Endothelial cell of hepatic sinusoid (primary cell): Measurements from ENCODE around the gene DDAH2.
"Not testable (repeated sequence)": the region's sequence is repeated elsewhere in the genome, so short reads cannot be mapped to it uniquely, and the experiment has no call there.

Experiments
- in situ Hi-C: cut with HindIII; loops from 2 replicates; pipeline ENCODE4 v1.10.0; 2017; ENCODE audit warnings: low sequenced_read_pairs

Gene DDAH2

DNA sequence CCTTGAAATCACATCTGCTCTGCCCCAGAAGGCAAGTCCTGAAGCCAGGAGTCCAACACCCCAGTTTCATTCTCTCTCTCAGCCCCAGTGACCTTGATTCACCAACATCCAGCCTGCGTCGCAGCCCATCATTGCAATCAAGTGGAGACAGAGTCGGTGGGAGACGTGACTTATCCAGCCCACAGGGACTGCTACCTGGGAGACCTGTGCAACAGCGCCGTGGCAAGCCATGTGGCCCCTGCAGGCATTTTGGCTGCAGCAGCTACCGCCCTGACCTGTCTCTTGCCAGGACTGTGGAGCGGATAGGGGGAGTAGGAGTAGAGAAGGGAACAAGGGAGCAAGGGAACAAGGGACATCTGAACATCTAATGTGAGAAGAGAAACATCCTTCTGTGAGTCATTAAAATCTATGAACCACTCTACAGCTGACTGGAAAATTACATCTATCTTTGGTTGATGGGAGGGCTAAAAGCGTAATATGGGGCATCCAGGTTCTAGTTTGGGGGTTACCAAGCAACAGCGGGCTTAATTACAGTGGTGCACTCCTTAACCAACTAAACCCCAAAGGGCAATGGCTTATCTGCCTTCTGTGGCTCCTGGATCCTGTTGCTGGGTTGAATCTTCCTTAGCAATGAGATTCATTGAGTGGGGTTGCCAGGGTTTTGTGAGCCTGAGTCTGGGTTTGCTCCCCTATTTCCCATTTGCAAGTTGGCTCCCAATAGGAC, 11.4 kb downstream of the DDAH2 start:
- in situ Hi-C loops, result no loop called here

GRCh38 chr6:31715022-31715958, 13.8 kb downstream of the DDAH2 start, which contains the start of gene LY6G6D:
Gene LY6G6D (plus strand): TSS chr6:31715348. CDS start chr6:31715356, 8 bp downstream.
- in situ Hi-C loops, result no loop called here

DNA sequence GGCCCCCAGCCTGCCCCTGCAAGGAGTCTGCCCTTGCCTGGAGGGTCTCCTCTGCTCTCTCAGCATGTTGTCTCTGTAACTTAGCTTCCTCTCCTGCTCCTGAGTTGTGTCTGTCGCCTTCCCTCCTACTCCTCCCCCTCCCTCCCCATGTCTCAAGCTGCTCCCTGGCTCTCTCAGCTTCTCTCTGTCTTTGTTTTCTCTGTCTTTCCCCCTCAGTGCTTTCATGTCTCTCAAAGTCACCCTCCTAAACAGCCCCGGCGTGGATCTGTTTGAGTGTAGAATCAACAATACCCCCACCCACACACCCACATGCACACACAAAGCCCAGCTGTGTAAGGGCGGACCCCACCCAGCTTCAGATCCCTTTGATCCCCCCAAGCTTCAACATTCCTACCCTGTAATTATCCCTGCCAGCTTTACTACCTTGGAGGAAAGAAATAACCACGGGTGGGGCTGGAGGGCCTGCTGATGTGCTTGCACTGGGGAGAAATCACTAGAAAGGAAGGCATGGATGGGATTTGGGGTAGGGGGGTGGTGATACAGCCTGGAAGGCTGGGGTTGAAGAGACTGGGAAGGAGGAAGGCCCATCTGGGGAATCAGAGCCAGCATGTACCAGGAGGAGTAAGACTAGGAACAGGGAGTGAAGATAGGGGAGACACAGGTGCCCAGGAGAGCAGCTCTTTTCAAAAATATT, 15.0 kb downstream of the DDAH2 start:
- in situ Hi-C loops, result loop anchor here (5.0 kb wide), 1 partner anchor 67 kb away; no protein-coding TSS in a partner anchor

DNA sequence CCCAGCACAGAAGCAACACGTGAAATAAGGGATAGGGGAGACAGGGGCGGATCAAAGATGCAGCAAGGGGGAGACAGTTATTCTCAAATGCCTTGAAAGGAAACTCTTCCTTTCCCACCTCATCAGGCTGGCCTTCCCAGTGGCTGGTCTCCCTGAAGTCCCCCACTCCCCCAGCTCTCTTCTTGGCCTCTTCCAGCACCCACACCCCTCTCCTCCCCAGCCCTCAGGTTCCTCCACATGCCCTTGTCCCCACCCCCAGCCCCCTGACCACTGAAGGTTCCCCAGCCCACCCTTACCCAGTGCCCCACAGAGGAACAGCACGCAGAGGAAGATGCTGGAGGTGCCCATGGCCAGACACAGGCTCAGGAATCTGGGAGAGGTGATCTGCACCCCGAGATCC, 15.6 kb downstream of the DDAH2 start:
- in situ Hi-C loops, result loop anchor here (5.0 kb wide), 1 partner anchor 66 kb away; no protein-coding TSS in a partner anchor

GRCh38 chr6:31712296-31712695, 16.8 kb downstream of the DDAH2 start:
- in situ Hi-C loops, result loop anchor here (5.0 kb wide), 1 partner anchor 65 kb away; no protein-coding TSS in a partner anchor

GRCh38 chr6:31711233-31711632, 17.9 kb downstream of the DDAH2 start:
- in situ Hi-C loops, result loop anchor here (5.0 kb wide), 1 partner anchor 64 kb away; no protein-coding TSS in a partner anchor

GRCh38 chr6:31710523-31711219, 18.4 kb downstream of the DDAH2 start:
- in situ Hi-C loops, result loop anchor here (5.0 kb wide), 1 partner anchor 63 kb away; no protein-coding TSS in a partner anchor

DNA sequence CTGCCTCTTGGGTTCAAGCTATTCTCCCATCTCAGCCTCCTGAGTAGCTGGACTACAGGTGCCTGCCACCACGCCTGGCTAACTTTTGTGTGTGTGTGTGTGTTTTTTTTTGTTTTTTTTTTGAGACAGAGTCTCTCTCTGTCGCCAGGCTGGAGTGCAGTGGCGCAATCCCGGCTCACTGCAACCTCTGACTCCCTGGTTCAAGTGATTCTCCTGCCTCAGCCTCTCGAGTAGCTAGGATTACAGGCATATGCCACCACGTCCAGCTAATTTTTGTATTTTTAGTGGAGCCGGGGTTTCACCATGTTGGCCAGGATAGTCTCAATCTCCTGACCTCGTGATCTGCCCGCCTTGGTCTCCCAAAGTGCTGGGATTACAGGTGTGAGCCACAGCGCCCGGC, 19.9 kb downstream of the DDAH2 start:
- in situ Hi-C loops, result not testable (repeated sequence)

DNA sequence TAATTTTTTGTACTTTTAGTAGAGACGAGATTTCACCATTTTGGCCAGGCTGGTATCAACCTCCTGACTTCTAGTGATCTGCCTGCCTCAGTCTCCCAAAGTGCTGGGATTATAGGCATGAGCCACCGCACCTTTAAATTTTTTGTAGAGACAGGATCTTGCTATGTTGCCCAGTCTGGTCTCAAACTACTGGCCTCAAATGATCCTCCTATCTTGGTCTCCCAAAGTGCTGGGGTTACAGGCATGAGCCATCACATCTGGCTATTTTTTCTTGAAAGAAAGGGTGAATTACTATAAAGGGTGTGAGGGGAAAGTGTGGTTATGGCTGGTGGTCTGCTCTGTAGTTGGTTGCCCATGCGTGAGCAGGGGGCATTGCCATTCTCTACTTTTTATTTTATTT, 20.9 kb downstream of the DDAH2 start:
- in situ Hi-C loops, result no loop called here

GRCh38 chr6:31707701-31708100, 21.4 kb downstream of the DDAH2 start:
- in situ Hi-C loops, result no loop called here

DNA sequence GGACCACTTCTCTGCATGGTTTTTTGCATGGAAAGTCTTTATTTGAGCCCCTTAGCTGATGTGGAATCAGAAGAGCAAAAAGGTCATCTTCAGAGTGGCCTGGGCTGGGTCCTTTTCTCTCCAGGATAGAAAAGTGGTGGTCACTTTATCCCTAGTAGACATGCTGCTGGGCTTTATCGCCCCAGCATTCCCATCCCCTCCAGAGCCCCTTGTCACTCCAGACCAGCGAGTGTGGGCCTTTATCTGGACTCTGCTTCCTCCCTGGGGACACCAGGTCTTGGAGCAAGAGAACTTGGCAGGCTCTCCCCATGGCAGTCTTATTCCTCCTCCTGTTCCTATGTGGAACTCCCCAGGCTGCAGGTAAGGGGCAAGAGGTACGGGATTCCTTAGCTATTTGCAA, 22.5 kb downstream of the DDAH2 start, which contains the start of gene LY6G6F:
Gene LY6G6F, plus strand, starts transcription at position 268 of the 400 bp plus-strand sequence. Its CDS starts 41 bp downstream, at position 309.
- in situ Hi-C loops, result no loop called here

- in situ Hi-C loops, result no loop called here
These were observed 23.2 kb downstream of the DDAH2 start for GRCh38 chr6:31705931-31706330.

DNA sequence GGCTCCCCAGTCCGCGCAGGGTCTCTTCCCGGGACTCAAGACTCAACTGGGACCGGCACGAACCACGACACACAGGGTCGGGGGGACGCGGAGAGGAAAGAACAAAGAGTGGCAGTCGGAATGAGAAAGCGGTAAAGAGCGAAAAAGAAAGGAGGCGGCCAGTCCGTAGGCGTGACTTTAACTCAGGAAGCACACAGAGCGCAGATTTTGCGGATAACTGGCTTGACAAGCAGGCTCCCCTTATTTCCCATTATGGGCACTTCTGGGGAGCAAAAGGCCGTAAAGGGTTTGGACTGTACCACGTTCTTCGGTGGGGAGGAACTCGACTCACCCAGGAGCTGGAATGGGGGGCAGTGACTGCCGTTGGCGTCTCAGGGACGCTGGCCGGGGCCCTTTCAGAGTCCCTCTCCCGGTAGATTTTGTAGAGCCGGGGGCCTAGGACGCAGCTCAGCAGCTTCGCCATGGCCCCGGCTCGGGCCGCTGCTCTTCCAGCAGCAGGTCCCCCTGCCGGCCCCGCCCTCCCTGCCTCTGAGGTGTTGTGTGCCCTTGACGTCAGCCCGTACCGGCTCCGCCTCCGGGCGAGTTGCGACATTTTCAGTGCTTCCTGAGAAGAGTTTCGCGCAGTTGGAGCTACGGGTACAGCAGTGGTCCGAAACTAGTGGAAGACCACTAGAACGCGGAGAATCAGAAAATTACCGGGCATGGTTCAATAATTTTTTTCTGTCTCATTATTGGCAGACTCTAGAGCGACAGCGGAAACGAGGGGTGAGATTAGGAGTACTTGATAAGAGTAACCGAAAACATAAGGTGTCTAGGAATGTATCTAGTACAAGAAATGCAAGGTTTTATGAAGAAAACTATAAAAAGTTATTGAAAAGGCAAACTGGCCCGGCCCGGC, 26.0 kb downstream of the DDAH2 start, which contains the start of gene ABHD16A:
Gene ABHD16A, minus strand, starts transcription at position 506 of the 898 bp plus-strand sequence. Its CDS starts 43 bp downstream, at position 463.
- in situ Hi-C loops, result no loop called here

DNA sequence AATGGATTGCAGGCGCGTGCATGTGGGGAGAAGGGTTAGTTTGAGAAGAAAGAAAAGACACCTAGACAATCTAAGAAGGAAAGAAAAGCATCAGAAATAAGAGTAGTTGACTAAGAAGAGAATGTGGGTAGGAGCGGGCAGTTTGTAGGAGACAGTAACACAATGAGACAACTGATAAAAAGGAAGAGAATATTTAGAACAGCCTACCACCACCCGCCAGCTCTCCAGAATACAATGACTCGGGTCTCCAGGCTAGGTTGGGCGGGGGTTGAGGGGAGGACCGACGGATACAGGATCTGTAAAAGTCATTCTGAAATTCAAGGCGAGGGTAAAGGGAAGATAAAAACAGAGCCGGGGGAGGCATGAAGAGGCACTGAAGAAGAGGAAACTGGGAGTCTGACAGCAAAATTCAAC, 26.7 kb downstream of the DDAH2 start:
- in situ Hi-C loops, result no loop called here

DNA sequence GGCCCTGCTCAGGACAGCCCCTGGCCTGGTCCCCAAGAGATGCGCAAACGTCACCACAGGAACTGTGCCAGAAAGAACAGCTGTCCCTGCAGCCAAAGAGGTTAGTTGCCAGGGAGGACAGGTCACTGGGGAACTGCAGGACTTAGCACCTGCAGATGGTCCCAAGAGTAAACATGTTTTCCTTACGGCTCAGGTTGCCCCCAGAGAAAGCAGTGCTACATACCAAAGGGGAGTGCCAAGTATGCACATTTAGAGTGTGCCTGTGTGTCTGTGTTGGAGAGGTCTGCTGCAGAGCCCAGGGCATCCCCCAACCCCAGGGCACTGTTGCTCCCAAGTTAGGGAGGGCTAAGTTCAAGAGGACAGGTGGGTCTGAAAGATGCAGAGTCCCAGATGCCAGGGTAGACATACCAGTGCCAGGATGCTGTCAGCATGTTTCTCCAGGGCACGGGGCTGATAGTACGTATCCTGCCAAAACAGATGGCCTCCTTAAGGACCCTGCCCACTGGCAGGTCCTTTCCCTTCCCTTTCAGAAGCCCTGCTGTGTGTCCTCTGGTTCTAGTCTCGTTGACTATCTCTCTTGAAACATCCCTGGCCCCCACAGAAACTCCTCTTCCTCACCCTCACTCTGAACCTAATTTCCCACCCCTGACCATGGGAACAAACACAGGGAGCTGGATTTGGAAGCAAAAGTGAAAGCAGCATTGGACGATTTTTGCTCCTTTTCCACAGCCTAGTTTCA, 27.3 kb downstream of the DDAH2 start:
- in situ Hi-C loops, result no loop called here

DNA sequence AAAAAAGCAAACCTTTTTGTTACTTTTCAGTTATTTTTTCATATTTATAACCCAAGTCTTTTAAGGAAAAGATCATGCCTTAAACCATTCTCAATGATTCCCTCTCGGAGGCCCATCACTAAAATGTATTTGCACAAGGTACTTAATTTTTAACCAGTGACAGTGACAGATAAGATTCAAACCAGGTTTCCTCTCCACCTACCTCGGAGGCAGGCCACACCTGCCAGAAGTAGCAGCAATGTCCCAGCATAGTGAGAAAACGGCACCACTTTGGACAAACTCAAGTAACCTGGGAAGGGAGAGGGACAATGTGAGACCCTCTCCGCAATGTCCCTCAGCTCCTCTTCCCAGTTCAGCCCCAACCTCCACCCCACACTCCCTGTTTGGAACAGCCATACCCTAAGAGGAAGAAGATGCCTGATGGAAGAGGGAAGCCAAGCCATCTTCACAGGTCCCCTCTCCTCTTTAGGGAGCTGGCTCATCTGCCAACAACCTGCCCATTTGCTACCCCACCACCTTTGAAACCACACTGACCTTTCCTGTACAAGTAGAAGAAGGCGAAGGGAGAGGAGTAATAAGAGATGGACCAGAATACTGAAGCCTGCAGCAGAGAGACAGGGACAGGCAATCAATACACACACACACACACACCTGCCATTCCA, 28.2 kb downstream of the DDAH2 start:
- in situ Hi-C loops, result no loop called here

GRCh38 chr6:31697555-31697954, 31.5 kb downstream of the DDAH2 start:
- in situ Hi-C loops, result no loop called here

GRCh38 chr6:31693535-31693934, 35.6 kb downstream of the DDAH2 start:
- in situ Hi-C loops, result loop anchor here (5.0 kb wide), 1 partner anchor 39 kb away; no protein-coding TSS in a partner anchor
